ENCODE measurements around the gene BEAN1. TPM values are rescaled to one million over a fixed set of nuclear protein-coding genes. Genes with fewer than 3 reads are reported as not detected.

Gene BEAN1
- total and polyA plus RNA-seq, 2 experiments from 2014 or later, result 0.07 to 0.10 TPM

DNA sequence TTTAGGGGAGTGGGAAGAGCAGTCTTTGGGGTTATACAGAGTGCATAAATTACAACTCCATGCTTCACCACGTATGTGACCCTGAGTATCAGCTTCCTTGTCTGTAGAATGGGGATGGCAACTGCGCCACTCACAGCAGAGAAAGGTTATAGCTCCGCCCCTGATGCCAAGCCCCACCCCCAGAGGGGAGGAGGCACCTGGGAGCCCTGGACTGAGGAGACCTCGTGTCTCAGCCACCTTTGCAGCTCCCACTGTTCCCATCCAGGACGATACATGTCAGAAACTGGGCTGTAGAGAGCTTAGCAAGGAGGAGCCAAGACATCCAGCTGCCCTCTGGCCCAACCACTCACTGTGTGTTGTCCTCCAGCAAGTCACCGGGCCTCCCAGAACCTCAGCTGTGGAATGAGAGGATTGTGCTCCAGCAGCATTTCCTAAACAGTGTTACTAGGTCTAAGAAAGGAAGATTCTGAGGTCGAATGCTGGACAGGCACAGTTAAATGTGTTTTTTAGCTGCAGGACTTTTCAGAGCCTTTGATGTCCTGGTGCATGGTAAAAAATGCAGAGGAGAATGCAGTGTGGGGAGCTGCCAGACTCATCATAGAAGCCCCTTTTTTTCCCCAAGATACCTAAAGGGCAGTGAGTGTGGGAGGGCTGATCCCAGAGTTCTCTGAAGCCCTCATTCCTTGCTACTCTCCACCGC lies 49.4 kb downstream of the BEAN1 start:
- no peaks in the 10 kb centered on the region for H3K79me2 ChIP-seq (replicated peaks; ENCODE audit: insufficient read depth)
- no peaks in the 10 kb centered on the region for H3K36me3 ChIP-seq (ENCODE audit: insufficient read depth)
- H3K4me2 ChIP-seq, result no peak overlapping the region
- peak; percentile 45 for ATAC-seq
- no peaks in the 10 kb centered on the region for H3F3A ChIP-seq (replicated peaks; ENCODE audit: low read depth)
- no peak overlapping the region for H3K4me3 ChIP-seq
- H3K27me3 ChIP-seq (ENCODE audit: insufficient read depth), result no peaks in the 10 kb centered on the region
- DNase-seq (ENCODE audit: low spot score), result peak; percentile 68
- Mint-ChIP-seq H3K4me1 (peaks cover 20% of the 10 kb centered on the region), H3K36me3 (ENCODE audit: low read depth) (no peaks in the 10 kb centered on the region), H3K9me3 (no peaks in the 10 kb centered on the region; the same call in 2 of the 3 replicates), H3K27me3 (ENCODE audit: insufficient read depth, low read depth, poor library complexity) (peaks cover 9% of the 10 kb centered on the region), H3K27ac (no peak overlapping the region), H3K4me3 (no peak overlapping the region)
- peaks cover 5% of the 10 kb centered on the region; the same call in 1 of the 2 replicates for H3K4me1 ChIP-seq (ENCODE audit: insufficient read depth)
- TF ChIP-seq, protein P1, sequence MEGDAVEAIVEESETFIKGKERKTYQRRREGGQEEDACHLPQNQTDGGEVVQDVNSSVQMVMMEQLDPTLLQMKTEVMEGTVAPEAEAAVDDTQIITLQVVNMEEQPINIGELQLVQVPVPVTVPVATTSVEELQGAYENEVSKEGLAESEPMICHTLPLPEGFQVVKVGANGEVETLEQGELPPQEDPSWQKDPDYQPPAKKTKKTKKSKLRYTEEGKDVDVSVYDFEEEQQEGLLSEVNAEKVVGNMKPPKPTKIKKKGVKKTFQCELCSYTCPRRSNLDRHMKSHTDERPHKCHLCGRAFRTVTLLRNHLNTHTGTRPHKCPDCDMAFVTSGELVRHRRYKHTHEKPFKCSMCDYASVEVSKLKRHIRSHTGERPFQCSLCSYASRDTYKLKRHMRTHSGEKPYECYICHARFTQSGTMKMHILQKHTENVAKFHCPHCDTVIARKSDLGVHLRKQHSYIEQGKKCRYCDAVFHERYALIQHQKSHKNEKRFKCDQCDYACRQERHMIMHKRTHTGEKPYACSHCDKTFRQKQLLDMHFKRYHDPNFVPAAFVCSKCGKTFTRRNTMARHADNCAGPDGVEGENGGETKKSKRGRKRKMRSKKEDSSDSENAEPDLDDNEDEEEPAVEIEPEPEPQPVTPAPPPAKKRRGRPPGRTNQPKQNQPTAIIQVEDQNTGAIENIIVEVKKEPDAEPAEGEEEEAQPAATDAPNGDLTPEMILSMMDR (conservative IDR thresholded peaks at IDR 0.05; ENCODE audit: low read depth in 2 of 2), result no peak
- TF ChIP-seq ZNF114 (CRISPR knock-in tag; IDR thresholded peaks at IDR 0.05), result no peak
- TF ChIP-seq CREB1 (CRISPR knock-in tag; IDR thresholded peaks at IDR 0.05; ENCODE audit: low read depth), result no peak
- H2AFZ ChIP-seq, result 0 out of 2 replicates have a peak overlapping the region, but pooled peaks have one; percentile 70
- H3K27ac ChIP-seq (ENCODE audit: low read depth), result no peak overlapping the region
- H4K20me1 ChIP-seq (replicated peaks; ENCODE audit: insufficient read depth), result no peaks in the 10 kb centered on the region
- no peaks in the 10 kb centered on the region for H3K9me2 ChIP-seq (ENCODE audit: insufficient read depth)

DNA sequence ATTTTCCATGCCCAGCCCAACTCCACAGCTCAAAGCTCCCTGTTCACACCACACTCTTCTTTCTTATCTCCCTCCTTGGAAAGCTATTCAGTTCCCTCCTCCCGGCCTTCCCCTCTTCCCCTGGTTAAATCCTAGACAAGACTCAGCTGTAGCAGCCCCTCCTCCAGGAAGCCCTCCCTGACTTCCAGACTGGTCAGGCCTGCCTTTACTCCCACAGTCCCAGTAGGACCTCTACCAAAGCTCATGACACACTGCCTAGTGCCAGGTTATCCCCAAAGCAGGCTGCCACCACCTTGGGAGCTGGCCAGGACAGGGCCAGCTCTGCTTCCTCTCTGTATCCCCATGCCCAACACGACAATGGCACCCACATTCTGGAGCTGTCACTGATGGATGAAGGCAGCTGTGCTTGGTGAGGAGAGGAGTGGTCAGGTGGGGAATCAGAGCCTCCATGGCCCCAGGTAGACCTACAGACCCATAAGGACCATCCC lies 50.0 kb downstream of the BEAN1 start:
- no peak overlapping the region for H3K4me2 ChIP-seq
- no peak for DNase-seq (ENCODE audit: low spot score)
- no peak overlapping the region for H3K4me3 ChIP-seq
- peaks cover 20% of the 10 kb centered on the region for H3K4me1 Mint-ChIP-seq
- no peak overlapping the region for H3K27ac Mint-ChIP-seq
- peaks cover 9% of the 10 kb centered on the region for H3K27me3 Mint-ChIP-seq (ENCODE audit: insufficient read depth, low read depth, poor library complexity)
- H2AFZ ChIP-seq, result no peak overlapping the region
- H3K4me3 Mint-ChIP-seq, result no peak overlapping the region
- H3K36me3 Mint-ChIP-seq (ENCODE audit: low read depth), result no peaks in the 10 kb centered on the region
- H3F3A ChIP-seq (replicated peaks; ENCODE audit: low read depth), result no peaks in the 10 kb centered on the region
- H3K9me3 Mint-ChIP-seq, result no peaks in the 10 kb centered on the region; the same call in 2 of the 3 replicates
- no peak for TF ChIP-seq POLR2AphosphoS5 (IDR thresholded peaks at IDR 0.05; ENCODE audit: low read depth)
- TF ChIP-seq JUNB (IDR thresholded peaks at IDR 0.05; ENCODE audit: unreplicated experiment), result no peak
- TF ChIP-seq NANOG (IDR thresholded peaks at IDR 0.05; ENCODE audit: borderline replicate concordance), result no peak
- TF ChIP-seq CREB1 (CRISPR knock-in tag; IDR thresholded peaks at IDR 0.05; ENCODE audit: low read depth), result no peak
- TF ChIP-seq EZH2phosphoT487 (IDR thresholded peaks at IDR 0.05; ENCODE audit: unreplicated experiment), result no peak
- TF ChIP-seq ZNF114 (CRISPR knock-in tag; IDR thresholded peaks at IDR 0.05), result no peak
- H3K9me2 ChIP-seq (ENCODE audit: insufficient read depth), result no peaks in the 10 kb centered on the region
- no peak overlapping the region for H3K27ac ChIP-seq (ENCODE audit: low read depth)
- H3K4me1 ChIP-seq (ENCODE audit: insufficient read depth), result peaks cover 5% of the 10 kb centered on the region; the same call in 1 of the 2 replicates
- no peaks in the 10 kb centered on the region for H3K36me3 ChIP-seq (ENCODE audit: insufficient read depth)
- H3K79me2 ChIP-seq (replicated peaks; ENCODE audit: insufficient read depth), result no peaks in the 10 kb centered on the region
- no peaks in the 10 kb centered on the region for H3K27me3 ChIP-seq (ENCODE audit: insufficient read depth)
- no peaks in the 10 kb centered on the region for H4K20me1 ChIP-seq (replicated peaks; ENCODE audit: insufficient read depth)
- no peak for ATAC-seq

Measured in GM23338 (cell line).